ENCODE data around the gene EIF6.
"Not testable (repeated sequence)": the region's sequence is repeated elsewhere in the genome, so short reads cannot be mapped to it uniquely, and the experiment has no call there.

The EIF6 gene

DNA sequence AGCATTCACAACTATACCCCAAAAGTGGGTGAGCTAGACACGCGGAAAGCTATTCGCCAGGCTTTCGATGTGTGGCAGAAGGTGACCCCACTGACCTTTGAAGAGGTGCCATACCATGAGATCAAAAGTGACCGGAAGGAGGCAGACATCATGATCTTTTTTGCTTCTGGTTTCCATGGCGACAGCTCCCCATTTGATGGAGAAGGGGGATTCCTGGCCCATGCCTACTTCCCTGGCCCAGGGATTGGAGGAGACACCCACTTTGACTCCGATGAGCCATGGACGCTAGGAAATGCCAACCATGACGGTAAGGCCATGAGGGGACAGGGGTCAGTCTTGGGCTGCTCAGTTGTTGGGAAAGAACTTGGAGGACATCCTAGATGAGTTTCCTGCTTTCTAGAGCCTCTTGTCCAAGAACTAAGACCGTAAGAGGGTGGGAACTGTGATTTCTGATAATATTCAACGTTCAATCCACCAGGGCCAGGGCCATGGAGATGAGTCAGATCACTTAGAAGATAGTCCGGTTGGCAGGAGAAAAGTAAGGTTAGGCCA, 30.0 kb downstream of the EIF6 start:
- DNase-seq (ENCODE audit: low spot score) = no peak

- no peak for DNase-seq (ENCODE audit: low spot score)
Observed at GRCh38 chr20:35253010-35253409, 31.6 kb downstream of the EIF6 start.

GRCh38 chr20:35252598-35252997, 32.0 kb downstream of the EIF6 start:
- not testable (repeated sequence) for DNase-seq (ENCODE audit: low spot score)

DNA sequence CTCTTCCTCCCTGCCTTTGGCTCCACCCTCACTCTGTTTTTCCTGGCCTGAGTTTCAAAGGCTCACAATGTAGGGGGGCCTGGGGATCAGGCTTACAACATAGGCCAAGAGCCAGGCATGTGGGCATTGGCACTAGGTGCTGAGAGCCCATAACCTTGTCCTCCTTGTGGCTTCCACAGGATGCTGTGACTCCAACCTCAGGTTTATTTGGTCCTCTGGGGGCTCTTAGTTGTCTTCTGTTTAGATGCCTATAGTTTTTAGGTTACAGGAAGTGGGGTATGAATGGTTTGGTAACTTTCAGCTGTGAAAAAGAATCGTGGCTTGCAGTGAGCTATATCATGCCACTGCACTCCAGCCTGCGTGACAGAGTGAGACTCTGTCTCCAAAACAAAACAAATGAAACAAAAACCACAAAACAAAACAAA, 32.5 kb downstream of the EIF6 start:
- no peak for DNase-seq (ENCODE audit: low spot score)

GRCh38 chr20:35251613-35251940, 33.0 kb downstream of the EIF6 start:
- DNase-seq (ENCODE audit: low spot score) = no peak

DNA sequence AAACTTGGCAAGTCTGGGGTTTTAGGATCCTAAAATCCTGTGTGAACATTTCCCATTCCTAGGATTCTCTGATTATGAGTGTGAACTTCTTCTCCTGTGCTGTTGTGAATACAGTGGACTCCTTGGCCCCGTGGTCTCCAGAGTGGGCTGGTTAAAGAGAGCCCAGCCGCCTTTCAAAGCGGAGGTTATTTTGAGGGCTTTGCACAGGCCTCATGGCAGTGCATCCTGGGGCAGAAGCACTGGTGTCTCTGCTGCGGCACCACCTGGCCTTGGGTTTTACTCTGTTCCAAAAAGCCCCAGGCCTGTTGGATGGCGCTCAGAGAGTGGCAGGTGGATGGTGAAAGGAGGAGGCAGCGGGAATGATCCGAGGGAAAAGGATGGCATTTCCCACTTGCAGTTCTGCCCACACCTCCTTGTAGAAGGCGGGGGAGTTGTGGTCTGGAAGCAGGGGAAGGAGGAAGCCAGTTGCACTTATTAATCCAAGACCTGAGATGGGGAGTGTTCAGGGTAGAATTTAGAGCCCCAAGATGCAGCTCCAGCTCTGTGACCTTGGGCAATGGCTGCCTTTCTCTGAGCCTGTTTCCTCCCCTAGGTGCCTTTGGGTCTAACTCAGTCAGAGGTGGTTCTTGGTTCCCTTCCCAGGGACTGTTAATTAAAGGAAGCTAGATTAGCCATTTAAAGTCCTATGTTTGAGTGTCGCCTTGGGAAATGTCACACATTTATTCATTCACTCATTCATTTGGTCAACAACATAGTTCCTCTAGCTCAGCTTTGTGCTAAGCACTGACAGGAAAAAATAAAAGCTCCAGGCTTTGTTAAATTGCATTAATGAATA, 35.7 kb downstream of the EIF6 start:
- no peak for DNase-seq (ENCODE audit: low spot score)

DNA sequence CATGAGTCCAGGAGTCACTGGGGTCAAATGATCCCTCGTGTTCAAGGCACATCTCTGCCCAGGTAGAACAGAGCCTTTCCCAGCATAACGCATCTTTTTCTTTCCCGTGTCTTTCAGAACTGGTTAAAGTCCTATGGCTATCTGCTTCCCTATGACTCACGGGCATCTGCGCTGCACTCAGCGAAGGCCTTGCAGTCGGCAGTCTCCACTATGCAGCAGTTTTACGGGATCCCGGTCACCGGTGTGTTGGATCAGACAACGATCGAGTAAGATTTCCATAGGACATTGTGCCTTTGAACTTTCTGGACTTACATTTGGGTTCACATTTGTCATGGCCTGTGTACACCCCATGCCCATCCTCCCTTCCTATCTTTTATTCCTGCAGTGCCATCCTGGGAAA, 37.8 kb downstream of the EIF6 start:
- DNase-seq (ENCODE audit: low spot score) = no peak

- DNase-seq (ENCODE audit: low spot score) = no peak
Observed at GRCh38 chr20:35243986-35244385, 40.6 kb downstream of the EIF6 start.

- DNase-seq (ENCODE audit: low spot score) = no peak
Observed at GRCh38 chr20:35243317-35243716, 41.3 kb downstream of the EIF6 start.

GRCh38 chr20:35240811-35241293, 43.7 kb downstream of the EIF6 start:
- no peak for DNase-seq (ENCODE audit: low spot score)

- DNase-seq (ENCODE audit: low spot score) = no peak
Observed at GRCh38 chr20:35240083-35240810, 44.3 kb downstream of the EIF6 start.

DNA sequence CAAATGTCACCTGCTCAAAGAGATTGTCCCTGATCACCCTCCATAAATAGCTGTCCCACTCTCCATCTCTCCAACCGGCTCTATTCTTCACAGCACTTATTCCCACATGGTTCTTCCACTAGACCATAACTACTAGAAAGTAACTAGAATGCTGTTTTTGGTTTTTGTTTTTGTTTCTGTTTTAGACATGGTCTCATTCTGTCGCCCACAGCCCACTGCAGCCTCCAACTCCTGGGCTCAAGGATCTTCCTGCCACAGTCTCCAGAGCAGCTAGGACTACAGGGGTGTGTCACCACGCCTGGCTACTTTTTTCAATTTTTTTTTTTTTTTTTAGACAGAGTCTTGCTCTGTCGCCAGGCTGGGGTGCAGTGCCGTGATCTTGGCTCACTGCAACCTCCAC, 45.8 kb downstream of the EIF6 start:
- DNase-seq (ENCODE audit: low spot score) = no peak

- DNase-seq (ENCODE audit: low spot score) = no peak
Observed at GRCh38 chr20:35238170-35238569, 46.4 kb downstream of the EIF6 start.

DNA sequence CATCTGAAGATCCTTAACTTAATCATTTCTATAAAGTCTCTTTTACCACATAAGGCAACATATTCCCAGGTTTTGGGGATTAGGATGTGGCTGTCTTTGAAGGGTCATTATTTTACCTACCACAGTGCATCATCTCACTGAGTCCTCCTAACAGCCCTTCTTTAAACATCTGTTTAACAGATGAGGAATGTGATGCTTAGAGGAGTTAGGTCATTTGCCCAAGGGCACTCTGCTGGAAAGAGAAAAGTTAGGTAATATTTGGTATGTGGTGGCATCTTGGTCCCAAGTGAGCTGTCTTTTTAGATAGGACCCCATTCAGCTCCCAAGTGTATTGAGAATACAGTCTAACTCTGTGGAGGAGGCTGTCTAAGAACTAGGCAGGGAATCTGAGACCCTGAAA, 47.1 kb downstream of the EIF6 start:
- DNase-seq (ENCODE audit: low spot score) = no peak

- DNase-seq (ENCODE audit: low spot score) = no peak
Observed at GRCh38 chr20:35235881-35236280, 48.7 kb downstream of the EIF6 start.

GRCh38 chr20:35232575-35232974, 52.0 kb downstream of the EIF6 start:
- DNase-seq (ENCODE audit: low spot score) = no peak

Measured in putamen (tissue), 1 donor.